HG03095 (cell line): ENCODE data around the gene GUCA2B.

Source experiments
- ATAC-seq: cut with Tn5 transposase; IDR thresholded peaks from one replicate; pipeline ENCODE4 v1.9.1; 2021; ENCODE audit warnings: moderate library complexity; ENCODE audit not compliant: unreplicated experiment

GUCA2B gene

GRCh38 chr1:42152907-42153600 lies at the start of gene GUCA2B:
Gene GUCA2B (plus strand): TSS chr1:42153410. CDS start chr1:42153451, 41 bp downstream.
- ATAC-seq: no peak

GRCh38 chr1:42105025-42105424 lies 48.2 kb upstream of the GUCA2B start:
- no peak for ATAC-seq

DNA sequence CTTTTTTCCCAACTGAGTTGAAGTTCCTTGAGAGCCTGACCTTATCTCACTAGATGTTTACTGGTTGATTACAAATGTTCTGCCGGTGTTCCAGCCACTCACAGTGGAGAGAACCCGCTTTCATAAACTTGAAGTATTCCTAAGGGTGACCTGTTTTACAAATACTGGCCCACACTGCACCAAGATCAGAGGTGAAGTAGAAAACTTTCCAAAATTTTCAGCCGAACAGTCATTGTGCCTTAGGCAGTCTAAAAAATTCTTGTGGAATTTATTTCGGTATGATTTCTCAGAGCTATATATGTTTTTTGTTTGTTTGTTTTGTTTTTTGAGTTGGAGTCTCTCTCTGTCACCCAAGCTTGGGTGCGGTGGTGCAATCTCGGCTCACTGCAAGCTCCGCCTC lies 44.9 kb upstream of the GUCA2B start:
- ATAC-seq: no peak

DNA sequence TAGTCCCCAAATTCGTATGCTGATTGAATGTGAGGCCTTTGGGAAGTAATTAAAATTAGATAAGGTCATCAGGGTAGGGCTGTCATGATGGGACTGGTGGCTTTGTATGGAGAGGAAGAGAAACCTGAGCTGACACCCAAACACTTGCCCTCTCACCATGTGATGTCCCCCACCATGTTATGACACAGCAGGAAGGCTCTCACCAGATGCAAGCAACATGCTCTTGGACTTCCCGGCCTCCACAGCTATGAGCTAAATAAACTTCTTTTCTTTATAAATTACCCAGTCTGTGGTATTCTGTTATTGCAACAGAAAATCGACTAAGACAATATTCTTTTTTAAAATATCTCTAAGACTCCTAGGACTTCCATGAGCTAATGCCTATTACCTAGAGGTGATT lies 43.6 kb upstream of the GUCA2B start:
- ATAC-seq: no peak

DNA sequence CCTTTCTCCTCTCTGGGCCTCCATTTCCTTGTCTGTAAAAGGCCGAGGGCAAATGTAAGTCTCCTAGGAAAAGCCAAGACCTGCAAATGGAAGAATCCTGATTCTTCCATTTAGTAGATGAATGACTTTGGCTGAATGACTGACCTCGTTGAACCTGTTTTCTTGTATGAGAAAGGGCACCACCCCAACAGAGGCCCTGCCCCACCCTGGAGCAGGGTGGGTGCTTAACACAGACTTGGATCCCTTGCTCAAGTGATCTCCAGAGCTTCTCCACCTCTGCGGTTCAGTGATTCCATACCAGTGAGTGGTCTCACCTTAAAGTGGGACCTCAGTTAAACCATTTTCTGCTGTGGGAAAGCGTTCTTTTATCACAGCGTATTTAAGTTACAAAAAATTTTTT lies 39.0 kb upstream of the GUCA2B start:
- ATAC-seq: no peak

GRCh38 chr1:42117214-42117613 lies 36.0 kb upstream of the GUCA2B start:
- no peak for ATAC-seq

- ATAC-seq: no peak
These were observed 35.1 kb upstream of the GUCA2B start for GRCh38 chr1:42118125-42118524.

DNA sequence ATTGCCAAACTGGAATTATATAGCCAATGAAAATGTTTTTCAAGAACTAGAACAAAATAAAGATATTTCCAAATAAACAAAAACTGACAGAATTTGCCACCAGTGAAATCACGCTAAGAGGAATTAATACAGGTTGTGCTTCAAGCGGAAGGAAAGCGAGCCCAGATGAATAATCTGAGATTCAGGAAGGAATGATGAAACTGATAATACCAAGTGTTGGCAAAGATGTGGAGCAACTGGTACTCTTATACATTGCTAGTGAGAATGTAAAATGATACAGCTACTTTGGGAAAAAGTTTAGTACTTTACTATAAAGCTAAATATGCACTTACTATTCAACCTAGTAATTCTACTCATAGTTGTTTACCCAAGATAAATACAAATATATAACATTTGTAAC lies 30.8 kb upstream of the GUCA2B start:
- ATAC-seq: no peak

- no peak for ATAC-seq
These were observed 27.7 kb upstream of the GUCA2B start for GRCh38 chr1:42125552-42125951.

- no peak for ATAC-seq
These were observed 25.4 kb upstream of the GUCA2B start for GRCh38 chr1:42127767-42128166.

DNA sequence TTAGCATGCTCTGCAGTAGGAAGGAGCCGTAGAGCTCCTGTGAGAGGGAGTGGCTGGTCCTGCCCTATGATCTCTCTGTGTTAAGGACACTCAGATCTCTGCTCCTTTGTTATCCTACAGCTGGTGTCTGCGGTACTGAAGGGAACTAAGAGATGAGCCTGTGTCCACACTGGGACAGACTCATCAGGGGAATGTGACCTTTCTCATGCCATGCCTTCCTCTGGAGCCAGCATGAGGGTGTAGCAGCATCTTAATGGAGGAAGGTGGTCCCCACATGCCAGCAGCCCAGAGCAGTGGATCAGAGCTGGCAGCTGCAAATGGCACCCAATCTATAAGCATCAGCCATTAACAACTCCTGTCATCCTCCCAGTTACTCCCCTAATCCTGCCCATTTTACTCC lies 24.7 kb upstream of the GUCA2B start:
- ATAC-seq: no peak

- no peak for ATAC-seq
These were observed 24.2 kb upstream of the GUCA2B start for GRCh38 chr1:42128964-42129363.

GRCh38 chr1:42130061-42130660 lies 23.0 kb upstream of the GUCA2B start:
- no peak for ATAC-seq

DNA sequence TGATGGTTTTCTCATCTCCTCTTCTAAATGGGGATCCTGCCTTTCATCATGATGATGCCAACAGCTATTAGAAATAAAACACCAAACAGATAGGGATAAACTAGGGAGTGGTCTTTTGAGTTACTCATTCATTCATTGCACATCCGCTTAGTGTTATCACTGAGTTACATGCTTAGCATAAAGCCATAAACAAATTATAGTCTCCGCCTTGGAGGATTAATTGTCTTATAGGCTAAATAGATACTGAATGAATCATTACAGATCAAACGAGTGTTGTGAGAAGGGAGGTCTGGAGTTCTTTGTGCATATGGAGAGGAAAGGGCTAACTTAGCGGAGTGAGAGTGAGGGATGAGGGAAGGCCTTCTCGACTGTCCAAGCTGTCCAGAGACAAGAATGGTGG lies 19.8 kb upstream of the GUCA2B start:
- no peak for ATAC-seq

DNA sequence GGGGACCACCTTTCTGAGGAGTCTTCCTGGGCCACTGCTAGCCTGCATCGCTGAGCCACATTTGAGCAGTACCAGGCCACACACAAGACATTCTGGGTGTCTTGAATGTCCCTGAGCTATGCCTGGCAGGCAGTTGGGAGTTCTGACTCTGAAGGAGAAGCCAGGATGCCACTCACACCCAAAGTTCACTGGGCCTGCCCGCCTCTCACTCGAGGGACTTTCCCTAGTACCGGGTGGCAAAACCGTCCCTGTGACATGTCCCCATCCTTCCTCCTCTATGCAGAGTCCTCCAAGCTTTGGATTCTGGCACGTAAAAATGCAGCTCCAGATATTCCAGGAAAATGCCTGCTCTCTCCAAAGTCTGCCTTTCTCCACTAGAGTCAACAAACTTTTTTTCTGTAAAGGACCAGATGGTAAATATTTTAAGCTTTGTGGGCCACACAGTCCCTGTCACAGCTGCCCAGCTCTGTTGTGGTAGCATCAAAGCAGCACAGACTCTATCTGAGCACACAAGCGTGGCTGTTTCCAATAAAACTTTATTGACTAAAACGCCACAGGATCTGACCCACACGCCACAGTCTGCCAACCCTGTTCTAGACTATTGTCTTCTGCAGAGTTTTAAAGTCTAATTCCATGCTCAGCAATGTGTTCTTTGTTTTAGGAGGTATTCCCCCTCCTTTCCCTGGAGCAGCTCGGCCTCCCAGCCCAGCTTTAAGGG lies 19.2 kb upstream of the GUCA2B start:
- no peak for ATAC-seq

DNA sequence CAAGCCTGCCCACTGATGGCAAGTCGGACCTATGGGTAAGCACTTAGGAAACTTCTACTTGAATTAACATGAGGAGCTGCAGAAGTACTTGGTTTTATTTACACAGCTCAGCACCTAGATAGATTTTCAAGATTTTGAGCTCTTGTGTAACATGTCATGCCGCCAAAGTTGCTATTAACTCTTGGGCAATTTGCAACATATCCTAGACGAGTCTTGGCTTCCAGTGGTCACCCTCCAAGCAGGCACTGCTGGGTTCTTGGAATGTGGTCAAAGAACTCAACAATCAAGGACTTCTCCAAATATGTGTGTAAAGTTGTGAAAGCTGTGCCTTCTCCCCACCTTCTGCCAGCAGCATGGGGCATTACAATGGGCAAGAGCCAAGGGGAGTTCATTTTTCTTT lies 17.8 kb upstream of the GUCA2B start:
- no peak for ATAC-seq

- ATAC-seq: no peak
These were observed 16.7 kb upstream of the GUCA2B start for GRCh38 chr1:42136466-42136865.

DNA sequence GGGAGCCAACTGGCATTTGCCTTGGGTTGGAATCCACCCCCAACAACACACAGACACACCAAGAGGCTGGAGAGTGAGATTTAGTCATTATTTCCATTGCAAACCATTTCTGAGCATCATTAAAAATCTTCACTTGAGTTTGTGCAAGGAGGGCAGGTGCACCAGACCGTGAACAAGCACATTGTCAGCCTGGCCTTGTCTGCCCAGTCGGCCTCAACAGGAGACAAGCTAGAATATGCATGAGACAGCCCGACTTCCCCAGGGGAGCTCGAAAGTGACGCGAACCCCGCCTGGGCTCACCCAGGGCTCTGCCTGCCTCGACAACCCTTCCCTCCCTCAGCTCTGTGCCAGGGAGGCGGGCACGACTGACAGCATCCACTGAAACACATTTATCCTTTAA lies 15.4 kb upstream of the GUCA2B start:
- no peak for ATAC-seq

DNA sequence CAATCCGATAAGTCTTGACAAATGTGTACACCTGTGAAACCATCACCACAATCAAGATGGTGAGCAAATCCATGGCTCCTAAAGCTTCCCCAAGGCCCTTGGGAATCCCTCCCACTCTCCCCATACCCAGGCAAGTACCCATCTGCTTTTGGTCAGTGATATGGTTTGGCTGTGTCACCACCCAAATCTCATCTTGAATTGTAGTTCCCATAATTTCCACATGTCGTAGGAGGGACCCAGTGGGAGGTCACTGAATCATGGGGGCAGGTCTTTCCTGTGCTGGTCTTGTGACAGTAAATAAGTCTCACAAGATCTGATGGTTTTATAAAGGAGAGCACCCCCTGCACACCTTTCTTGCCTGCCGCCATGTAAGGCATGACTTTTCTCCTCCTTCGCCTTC lies 14.6 kb upstream of the GUCA2B start:
- ATAC-seq: no peak

DNA sequence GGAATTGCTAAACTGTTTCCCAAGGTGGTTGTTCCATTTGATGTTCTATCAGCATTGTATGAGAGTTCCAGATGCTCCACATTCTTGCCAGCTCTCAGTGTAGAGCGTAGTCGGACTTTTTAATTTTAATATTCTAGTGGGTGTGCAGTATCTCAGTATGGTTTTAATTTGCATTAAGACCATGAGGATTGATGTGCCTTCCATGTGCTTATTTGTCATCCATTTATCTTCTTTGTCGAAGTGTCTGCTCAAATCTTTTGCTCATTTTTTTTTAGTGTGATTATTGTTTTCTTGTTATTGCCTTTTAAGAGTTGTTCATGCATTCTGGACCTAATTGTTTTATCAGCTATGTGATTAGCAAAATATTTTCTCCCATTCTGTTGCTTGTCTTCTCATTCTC lies 13.8 kb upstream of the GUCA2B start:
- ATAC-seq: no peak

- ATAC-seq: no peak
These were observed 13.0 kb upstream of the GUCA2B start for GRCh38 chr1:42140191-42140590.

GRCh38 chr1:42141978-42142377 lies 11.2 kb upstream of the GUCA2B start:
- ATAC-seq: no peak
